NCI-H2029 (cell line): ENCODE results near the gene TP53INP2.
"Not testable (repeated sequence)": the region's sequence is repeated elsewhere in the genome, so short reads cannot be mapped to it uniquely, and the experiment has no call there.

Experiments used
- DNase-seq: peaks from one replicate; lab custom pipeline; 2025; lab: John Stamatoyannopoulos, UW

The TP53INP2 gene

DNA sequence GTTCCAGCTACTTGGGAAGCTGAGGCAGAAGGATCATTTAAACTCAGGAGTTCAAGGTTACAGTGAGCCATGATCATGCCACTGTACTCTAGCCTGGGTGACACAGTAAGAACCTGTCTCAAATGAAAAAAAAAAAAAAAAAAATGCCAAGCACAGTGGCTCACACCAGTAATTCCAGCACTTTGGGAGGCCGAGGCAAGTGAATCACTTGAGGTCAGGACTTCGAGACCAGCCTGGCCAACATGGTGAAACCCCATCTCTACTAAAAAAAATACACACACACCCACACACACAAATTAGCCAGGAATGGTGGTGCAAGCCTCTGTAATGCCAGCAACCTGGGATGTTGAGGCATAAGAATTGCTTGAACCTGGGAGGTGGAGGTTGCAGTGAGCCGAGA lies 18.4 kb downstream of the TP53INP2 start:
- not testable (repeated sequence) for DNase-seq

DNA sequence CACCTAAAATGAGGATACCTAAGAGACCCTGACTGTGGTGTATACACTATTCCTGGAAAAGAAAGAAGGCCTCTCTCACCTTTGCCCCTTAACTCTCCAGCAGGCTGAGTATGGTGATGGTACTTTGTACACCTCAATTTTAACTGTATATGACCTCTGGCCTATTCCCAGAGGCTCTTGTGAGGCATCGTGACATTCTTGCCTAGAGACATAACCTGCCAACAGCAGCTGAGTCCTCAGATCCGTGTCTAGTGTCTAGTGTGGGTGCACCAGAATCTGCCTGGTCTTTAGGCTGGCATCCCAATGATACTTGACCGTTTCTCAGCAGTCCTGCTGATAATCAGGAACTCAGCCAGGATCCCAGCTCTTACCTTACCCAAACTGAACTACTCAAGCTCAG lies 20.0 kb downstream of the TP53INP2 start:
- DNase-seq = no peak

DNA sequence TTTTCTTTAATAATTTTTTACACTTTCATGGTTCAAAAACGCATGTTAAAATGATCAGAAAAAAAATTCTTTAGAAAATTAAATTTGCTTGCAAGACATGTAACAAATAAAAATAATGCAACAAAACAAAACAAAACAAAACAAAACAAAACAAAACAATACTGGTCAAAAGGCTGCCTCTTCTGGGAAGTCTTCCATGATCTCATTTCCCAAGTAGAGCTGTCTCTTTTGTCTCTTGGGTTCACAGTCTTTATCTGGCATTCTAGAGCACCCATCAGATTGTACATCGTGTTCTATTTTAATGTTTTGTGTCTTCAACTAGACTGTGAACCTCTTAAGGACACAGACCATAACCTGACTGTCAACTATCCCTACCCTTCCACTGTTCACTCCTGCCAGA lies 25.3 kb downstream of the TP53INP2 start:
- DNase-seq = no peak

DNA sequence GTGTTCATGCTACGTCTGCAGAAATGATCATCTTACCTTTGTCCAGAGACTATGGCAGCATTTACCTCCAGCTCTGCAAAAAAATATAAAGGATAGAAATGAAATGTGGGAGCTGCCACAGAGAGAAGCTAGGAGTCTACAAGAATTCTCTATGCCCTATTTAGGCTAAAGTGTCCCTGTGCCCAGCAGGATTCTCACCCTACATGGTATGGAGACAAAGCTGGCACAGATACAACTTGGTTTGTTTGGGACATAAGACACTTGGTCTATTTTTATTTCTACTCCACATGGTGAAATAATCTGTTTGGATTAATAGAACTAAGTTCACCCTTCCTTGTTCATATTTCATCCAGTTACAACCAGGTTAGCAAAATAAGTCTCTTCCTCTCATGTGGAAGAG lies 28.4 kb downstream of the TP53INP2 start:
- no peak for DNase-seq

DNA sequence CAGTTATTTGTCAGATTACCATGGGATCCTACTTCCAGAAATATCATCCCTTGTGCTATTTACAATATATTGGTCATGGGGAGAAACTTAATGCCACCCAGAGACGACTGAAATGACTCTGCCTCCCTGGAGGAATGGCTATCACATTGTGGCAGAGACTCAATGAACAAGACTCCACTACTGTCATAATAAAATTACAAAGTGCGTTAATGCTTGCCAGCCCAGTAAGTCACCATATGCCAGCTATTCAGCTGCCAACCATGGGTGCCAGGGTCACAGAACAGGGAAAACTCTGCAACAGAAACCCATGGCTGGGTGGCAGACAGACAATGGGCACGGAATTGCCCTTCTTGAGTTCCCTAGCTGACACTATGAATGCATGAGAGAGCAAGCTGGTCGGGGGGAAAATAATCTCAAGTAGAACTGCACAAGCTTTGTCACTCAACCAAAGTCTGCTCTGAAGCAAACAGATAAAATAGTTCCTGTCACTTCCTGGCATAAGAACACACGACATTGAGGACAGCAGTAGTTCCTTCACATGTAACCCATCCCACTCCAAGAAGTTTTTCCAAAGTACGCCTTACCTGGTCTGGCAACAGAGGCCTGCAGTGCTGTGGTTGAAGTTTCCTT lies 32.1 kb downstream of the TP53INP2 start:
- DNase-seq = no peak

DNA sequence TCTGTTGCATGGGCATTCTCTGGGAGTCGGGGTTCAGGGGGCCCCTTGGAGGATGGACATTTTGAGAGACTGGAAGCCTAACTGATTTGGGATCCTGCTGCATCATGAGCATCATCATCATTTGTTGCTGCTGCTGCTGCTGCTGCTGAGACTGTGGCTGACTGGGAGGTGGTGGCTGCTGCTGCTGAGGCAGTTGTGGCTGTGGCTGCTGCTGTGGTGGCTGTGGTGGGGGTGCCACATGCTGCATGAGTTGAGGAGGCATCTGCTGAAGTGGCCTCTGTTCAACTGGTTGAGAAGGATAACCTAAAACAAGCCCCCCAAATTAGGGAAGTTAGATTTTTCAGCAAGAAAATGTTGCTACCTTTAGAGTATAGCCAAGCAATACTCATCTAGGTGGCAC lies 38.9 kb downstream of the TP53INP2 start:
- DNase-seq = no peak

DNA sequence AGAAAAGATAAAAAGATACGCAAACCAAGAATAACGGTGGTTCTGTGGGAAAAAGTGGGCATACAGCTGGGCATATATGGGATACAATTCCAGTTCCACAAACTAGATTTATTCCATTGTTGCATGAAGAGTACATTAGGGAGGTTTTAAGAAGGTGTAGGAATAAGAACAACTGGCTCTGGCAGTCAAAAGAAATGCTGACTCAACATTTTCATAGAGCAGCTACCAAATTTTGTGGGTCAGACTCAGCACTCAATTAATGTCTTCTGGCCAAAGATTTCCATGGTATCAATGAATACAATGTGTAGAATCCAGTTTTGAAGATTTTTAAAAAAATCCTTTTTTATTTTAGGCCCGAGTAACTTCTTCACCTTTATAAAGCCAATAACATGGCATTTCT lies 40.2 kb downstream of the TP53INP2 start:
- DNase-seq = no peak

DNA sequence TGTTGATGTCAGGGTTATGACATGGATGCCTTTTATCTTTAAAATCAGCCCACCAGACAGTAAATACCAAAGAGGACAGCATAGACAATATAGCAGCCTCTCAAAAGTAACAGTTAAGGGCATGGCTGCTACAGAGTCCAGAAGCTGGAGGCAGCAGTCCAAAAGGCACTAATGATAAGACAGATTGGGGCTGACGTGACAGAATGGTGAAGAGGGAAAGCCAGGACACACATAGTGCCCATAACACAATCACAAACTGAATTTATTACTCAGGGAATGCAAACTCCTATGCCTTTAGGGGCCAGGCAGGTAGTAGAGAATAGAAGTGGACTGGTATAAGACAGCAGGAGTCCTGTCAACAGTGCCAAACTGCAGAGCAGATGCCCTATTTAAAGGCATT lies 40.7 kb downstream of the TP53INP2 start:
- DNase-seq = no peak

DNA sequence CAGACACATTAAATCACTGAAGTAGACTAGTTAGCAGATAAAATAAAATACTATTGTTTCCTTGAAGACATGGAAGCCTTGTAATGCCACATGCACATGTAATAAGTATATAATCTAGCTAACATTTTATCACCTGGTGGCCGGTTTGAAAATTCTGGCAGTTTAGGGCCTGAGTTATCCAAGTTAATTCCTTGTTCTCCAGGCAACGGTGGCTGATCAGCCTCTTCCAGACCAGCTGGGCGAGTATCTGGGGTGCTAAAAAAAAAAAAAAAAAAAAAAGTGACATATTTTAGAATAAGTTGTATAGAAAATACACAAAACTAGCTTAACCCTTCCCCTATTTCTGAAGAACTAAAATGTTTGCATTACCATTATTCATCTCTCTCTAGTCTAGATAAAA lies 42.5 kb downstream of the TP53INP2 start:
- no peak for DNase-seq

DNA sequence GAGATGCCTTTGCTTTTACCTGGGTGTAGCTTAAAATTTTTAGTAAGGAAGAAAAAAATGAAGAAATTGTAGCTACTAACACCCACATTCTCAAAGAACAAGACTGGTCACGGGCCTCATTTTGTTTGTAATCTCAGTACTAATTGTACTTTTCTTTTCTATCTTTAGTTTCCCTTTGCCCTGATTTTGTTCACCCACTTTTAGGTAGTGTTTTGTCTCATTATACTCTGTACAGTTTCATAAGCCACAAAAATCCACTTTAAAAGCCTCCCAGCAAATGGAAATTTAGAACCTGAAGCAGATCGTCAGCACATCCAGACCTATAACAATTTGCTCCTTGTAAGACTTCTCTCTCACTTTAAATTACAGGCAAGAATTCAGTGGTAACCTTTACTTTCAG lies 43.3 kb downstream of the TP53INP2 start:
- no peak for DNase-seq

DNA sequence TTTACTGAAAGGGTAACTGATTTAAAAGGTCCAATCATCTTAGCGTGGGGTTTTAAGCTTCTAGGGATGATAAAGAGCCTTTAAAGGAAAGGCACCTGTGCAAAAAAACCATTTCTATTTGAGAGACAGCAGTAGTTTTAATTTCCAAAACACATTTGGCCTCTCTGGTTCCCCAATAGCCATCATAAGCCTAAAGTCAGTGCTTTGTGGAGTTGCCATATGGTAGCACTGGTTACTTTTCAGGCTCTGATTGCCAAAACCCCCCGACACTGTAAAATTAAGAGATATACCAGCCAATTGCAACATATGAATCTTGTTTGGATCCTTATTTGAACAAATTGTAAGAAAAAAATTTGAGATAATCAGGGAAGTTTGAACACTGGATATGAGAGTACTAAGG lies 44.6 kb downstream of the TP53INP2 start:
- no peak for DNase-seq

DNA sequence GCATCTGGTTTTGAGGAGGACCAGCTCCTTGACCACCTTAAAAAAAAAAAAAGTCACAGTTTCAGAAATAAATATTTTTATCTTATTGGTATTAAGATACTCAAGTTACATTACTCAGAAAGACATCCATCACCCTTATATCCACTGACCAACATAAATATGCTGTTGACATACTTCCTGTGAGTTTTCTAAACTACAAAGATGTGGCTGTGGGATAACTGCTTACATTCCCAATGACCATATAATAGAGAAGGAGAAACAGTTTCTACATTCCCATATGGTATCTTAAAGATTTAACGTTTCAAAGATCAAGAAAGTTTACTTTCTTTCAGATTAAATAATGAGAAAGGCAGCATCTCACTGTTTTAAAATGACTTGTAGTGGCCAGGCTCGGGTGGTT lies 46.3 kb downstream of the TP53INP2 start:
- DNase-seq = no peak

DNA sequence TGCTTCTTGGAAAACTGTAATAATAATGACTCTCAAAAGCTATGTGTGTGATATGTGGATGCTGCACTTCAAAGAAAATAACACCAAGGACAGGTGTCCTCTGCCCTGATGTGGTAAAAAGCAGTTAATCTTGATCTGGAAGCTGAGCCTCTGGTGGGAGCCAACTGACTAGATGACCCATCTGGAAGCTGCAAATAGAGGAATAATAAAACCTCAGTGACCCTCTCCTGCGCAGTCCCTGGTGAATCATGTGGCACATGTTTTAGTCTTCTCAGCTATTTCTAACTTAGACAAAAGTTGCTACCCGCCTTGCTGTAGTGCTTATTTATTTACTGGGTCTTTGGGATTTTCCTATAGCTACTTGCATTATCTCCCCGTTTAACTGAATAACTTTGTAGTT lies 47.3 kb downstream of the TP53INP2 start:
- no peak for DNase-seq

DNA sequence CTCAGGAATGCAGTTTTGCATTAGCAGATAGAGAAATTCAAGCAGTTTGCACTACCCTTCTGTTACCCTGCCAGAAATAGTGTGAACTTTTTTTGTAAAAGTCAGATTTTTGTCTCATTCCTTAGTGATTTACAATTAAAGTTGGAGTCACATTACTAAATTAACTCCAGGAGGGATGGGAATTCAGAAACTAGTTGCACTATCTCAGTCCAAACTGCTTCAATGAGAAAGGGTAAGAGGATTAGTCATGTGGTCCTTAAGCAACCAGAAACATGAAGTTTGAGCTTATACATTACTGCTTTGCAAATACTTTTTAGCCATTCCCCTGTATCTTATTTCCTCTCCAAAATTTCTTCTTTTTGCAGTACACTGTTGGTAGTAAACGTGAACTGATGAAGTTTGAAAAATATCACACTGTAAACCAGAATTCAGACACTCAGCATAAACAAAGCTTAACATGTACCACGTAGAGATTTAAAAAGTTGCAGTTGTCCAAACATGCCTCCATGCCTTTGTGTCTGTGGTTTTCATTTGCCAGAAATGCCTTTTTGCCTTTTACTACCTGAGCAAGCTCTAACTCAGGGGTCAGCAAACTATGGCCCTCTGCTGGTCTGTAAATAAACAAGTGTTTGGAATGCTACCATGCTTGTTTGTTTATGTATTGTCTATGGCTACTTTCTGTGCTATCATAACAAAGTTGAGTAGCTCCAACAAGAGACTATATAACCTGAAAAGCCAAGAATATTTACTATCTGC lies 49.7 kb downstream of the TP53INP2 start:
- no peak for DNase-seq

DNA sequence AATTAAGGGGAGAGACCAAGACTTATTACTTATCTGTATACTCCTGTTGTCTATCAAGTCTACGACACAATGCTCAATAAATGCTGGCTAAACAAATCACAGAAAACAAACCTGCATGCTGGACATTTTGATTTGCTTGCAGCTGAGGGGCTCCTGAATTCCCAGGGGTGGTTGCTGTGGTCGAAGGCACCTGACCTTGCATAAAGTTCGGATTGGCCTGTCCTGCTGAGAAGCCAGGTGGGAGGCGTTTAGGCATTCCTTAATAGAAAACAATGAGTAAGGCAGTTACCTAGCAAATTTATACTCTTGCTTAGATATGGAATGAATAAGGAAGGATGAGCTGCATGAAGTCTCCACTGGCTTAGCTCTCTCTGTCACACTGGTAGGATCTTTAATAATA lies 50.5 kb downstream of the TP53INP2 start:
- DNase-seq = no peak

DNA sequence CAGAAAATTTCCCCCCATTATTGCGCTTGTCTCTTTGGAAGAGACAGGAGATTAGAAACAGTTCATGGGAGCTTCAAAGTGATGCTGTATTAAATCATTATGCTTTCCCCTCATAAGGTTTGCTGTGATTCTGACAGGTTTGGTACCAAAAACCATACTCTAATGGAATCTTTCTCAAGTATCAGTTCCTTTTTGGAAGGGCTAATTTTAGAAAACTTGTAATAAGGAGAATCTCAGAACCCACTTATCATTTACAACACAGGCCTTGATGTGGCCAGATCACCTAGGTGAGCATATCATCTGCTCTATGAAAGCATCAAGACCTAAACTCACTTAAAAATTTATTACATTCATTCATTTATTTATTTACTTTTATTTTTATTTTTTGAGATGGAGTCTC lies 51.2 kb downstream of the TP53INP2 start:
- DNase-seq = no peak

DNA sequence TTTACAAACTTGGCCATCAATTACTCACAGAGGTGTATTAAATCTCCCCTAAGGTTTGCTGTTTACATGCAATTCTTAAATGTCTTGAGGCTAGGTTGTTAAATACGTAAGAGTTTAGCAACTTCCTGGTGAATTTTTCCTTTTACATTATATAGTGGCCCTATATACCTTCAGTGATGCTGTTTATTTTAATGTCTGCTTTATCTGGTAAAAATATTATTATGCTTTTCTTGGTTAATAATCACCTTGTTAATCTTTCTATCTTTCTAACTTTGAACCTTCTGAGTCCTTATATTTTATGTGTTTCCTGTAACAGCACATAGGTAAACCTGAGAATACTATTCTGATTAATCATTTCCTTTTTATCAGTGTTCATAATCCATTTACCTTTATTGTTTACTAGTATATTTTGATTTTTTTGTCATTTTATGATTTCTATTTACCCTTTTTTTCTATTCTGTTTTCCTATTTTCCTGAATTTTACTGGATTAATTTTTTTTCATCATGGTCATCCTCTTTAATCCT lies 57.9 kb downstream of the TP53INP2 start:
- no peak for DNase-seq
